Uterus (tissue), 4 donors: ENCODE data around the gene CXCR1. TPM values are rescaled to one million over a fixed set of nuclear protein-coding genes. Genes with fewer than 3 reads are reported as not detected.

ENCODE experiments used
- DNase-seq, 2 donors: peaks; one replicate each; pipeline ENCODE4 v3.0.0-alpha.2; 2019 to 2020
- H3K27ac ChIP-seq, 2 donors: fragments of 200-600 bp; sonication (generic); 1 replicate in 1 of 2; 2 replicates in 1 of 2; pipeline ENCODE4 v1.5.1; 2016 to 2018
- H3K27me3 ChIP-seq, 2 donors: fragments of 200-600 bp; sonication (generic); one replicate each; pipeline ENCODE4 v1.5.1; 2018 to 2019; ENCODE audit warnings: control low read depth in 1 of 2
- H3K36me3 ChIP-seq, 2 donors: fragments of 200-600 bp; sonication (generic); one replicate each; pipeline ENCODE4 v1.5.1; 2019; ENCODE audit warnings: control low read depth in 1 of 2
- H3K4me1 ChIP-seq, 2 donors: fragments of 200-600 bp; sonication (generic); one replicate each; pipeline ENCODE4 v1.5.1; 2018 to 2019; ENCODE audit warnings: control low read depth in 1 of 2
- H3K4me3 ChIP-seq, 2 donors: fragments of 200-600 bp; sonication (generic); 1 replicate in 1 of 2; 2 replicates in 1 of 2; pipeline ENCODE4 v1.5.1; 2018 to 2019; ENCODE audit warnings: mild to moderate bottlenecking in 1 of 2
- H3K9me3 ChIP-seq, 2 donors: fragments of 200-600 bp; sonication (generic); one replicate each; pipeline ENCODE4 v1.5.1; 2019; ENCODE audit warnings: control low read depth in 1 of 2
- POLR2A ChIP-seq, 2 donors: fragments of 450-650 bp; IDR thresholded peaks; one replicate each; pipeline ENCODE4 v1.6.1; 2016; ENCODE audit warnings: antibody characterized with exemption in 2 of 2, mild to moderate bottlenecking in 1 of 2, moderate library complexity in 1 of 2
- intact Hi-C: fragments of 100-400 bp; cut with DNase I; formaldehyde crosslinking; loops from one replicate; pipeline ENCODE4 v1.15.1; 2023; ENCODE audit warnings: low total_unique reads
- total RNA-seq, 4 donors: library from RNA; depleted of rRNA in 3 of 4; stranded (reverse); fragments of >200 nt in 3 of 4; gene quantifications; one replicate each; pipeline versions ENCODE4 v1.1.0 to v1.2.4, GENCODE V29; 2014 to 2023
- TF ChIP-seq, protein P1 (sequence below), 4 experiments: fragments of 200-600 bp in 2 of 4; fragments of 450-650 bp in 2 of 4; sonication (generic) in 2 of 4; IDR thresholded peaks; one replicate each; pipeline ENCODE4 v1.5.1; 2016 to 2019; ENCODE audit warnings: antibody characterized with exemption in 4 of 4, mild to moderate bottlenecking in 2 of 4, moderate library complexity in 1 of 4
- donor health status: DM: yes; HTN: yes; CAD: no.

CXCR1 gene
- total RNA-seq, 4 donors from 2014 or later, result 0.18 TPM; not detected in 3

GRCh38 chr2:218168016-218168415, 1.3 kb upstream of the CXCR1 start:
- H3K36me3 ChIP-seq, result no peaks in the 10 kb centered on the region
- intact Hi-C loops, result no loop called here
- no peaks in the 10 kb centered on the region for H3K4me1 ChIP-seq
- H3K27ac ChIP-seq, result no peak overlapping the region
- H3K27me3 ChIP-seq, result no peaks in the 10 kb centered on the region
- no peaks in the 10 kb centered on the region for H3K9me3 ChIP-seq
- no peak for DNase-seq
- no peak overlapping the region for H3K4me3 ChIP-seq
- no peak for TF ChIP-seq POLR2A (IDR thresholded peaks at IDR 0.05)
- TF ChIP-seq, protein P1, sequence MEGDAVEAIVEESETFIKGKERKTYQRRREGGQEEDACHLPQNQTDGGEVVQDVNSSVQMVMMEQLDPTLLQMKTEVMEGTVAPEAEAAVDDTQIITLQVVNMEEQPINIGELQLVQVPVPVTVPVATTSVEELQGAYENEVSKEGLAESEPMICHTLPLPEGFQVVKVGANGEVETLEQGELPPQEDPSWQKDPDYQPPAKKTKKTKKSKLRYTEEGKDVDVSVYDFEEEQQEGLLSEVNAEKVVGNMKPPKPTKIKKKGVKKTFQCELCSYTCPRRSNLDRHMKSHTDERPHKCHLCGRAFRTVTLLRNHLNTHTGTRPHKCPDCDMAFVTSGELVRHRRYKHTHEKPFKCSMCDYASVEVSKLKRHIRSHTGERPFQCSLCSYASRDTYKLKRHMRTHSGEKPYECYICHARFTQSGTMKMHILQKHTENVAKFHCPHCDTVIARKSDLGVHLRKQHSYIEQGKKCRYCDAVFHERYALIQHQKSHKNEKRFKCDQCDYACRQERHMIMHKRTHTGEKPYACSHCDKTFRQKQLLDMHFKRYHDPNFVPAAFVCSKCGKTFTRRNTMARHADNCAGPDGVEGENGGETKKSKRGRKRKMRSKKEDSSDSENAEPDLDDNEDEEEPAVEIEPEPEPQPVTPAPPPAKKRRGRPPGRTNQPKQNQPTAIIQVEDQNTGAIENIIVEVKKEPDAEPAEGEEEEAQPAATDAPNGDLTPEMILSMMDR (IDR thresholded peaks at IDR 0.05), result no peak

DNA sequence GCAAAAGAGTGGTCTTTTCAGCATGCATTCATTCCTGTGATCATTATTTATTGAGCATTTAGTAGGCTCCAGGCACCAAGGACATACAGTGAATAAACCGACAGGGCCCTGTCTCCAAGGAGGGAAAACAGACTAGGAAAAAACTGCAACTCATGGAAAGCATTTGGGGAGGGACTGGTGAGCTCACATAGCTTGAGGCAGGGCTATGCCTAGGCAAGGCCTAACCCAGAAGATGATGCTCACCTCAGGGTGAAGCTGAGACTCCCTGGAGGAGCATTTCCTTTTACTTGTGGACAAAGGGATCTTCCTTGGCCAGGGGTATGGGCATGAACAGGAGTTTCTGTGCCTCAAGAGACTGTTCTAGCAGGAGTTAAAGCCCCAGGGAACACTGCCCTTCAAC, 3.9 kb downstream of the CXCR1 start:
- H3K36me3 ChIP-seq, result no peaks in the 10 kb centered on the region
- intact Hi-C loops, result no loop called here
- no peaks in the 10 kb centered on the region for H3K9me3 ChIP-seq
- H3K4me3 ChIP-seq, result no peak overlapping the region
- no peak overlapping the region for H3K27ac ChIP-seq
- TF ChIP-seq POLR2A (IDR thresholded peaks at IDR 0.05), result no peak
- TF ChIP-seq, protein P1 (IDR thresholded peaks at IDR 0.05), result no peak
- no peak for DNase-seq
- no peaks in the 10 kb centered on the region for H3K27me3 ChIP-seq
- no peaks in the 10 kb centered on the region for H3K4me1 ChIP-seq

DNA sequence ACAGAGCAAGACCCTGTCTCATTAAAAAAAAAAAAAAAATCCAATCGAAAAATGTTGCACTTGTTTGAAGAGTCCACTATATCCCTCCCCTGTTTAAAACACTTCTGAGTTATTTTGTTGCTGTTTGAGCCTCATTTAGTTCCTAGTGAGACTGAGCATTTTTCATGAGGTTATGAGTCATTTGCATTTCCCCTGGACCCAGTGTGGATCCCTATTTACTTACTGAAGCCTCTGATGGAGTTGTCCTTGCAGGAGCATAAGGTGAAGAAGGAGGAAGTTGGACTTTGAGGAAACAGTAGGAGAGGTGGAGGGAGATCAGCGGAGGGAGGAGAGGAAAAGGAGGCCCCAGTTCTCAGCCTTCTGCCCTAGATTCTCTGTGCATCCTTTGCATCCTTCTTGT, 5.1 kb downstream of the CXCR1 start:
- no peak for DNase-seq
- no peaks in the 10 kb centered on the region for H3K9me3 ChIP-seq
- H3K36me3 ChIP-seq, result no peaks in the 10 kb centered on the region
- H3K27me3 ChIP-seq, result no peaks in the 10 kb centered on the region
- no peak overlapping the region for H3K4me3 ChIP-seq
- no peak overlapping the region for H3K27ac ChIP-seq
- H3K4me1 ChIP-seq, result no peaks in the 10 kb centered on the region
- TF ChIP-seq, protein P1 (IDR thresholded peaks at IDR 0.05), result no peak
- no peak for TF ChIP-seq POLR2A (IDR thresholded peaks at IDR 0.05)
- intact Hi-C loops, result no loop called here

DNA sequence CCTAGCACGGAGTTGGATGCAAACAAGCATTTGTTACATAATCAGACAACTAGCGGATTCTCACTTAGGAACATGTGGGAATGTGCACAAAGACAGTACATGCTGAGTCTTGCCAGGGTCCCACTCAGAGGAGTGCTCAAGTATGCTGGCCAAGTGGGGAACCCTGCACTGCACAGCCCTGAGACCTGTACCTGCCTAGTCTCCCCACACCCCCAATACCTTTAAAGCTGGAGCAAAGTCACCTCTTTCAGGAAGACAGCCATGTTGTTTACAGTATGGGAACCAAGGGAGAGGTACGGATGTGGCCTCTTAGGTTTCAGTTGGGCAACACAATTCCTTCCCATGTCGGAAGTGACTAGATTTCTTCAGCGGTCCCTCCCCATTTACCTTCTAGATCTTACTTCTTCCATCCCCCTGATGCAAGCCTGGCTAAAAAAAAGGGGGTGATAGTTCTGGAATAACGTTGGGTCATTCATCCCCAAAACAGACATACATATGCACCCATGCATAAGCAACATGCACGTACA, 10.7 kb downstream of the CXCR1 start:
- no peak overlapping the region for H3K27ac ChIP-seq
- no peak overlapping the region for H3K4me3 ChIP-seq
- H3K9me3 ChIP-seq, result no peaks in the 10 kb centered on the region
- DNase-seq, result no peak
- H3K27me3 ChIP-seq, result no peaks in the 10 kb centered on the region
- H3K4me1 ChIP-seq, result no peaks in the 10 kb centered on the region
- intact Hi-C loops, result no loop called here
- no peaks in the 10 kb centered on the region for H3K36me3 ChIP-seq
- TF ChIP-seq, protein P1 (IDR thresholded peaks at IDR 0.05), result no peak
- TF ChIP-seq POLR2A (IDR thresholded peaks at IDR 0.05), result no peak

DNA sequence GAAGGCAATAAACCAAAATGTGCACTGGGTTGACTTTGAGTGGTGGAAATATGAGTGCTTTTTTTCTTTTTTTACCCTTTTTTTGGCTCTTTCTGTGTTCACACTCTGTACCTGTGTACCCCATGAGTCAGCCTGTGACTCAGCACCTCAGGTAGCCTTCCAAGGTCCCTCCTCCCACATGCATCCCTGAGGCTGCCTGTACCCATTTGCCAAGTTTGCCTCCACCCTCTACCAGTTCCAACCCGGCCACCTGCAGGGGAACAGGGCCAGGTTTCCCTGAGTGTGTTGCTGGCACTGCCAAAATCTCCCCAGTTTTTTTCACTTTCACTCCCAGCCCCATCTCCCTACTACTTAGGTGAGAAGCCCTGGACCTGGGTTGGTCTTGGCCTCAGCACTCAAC, 14.0 kb downstream of the CXCR1 start:
- Histone ChIP-seq H3K27ac (no peak overlapping the region), H3K4me3 (no peak overlapping the region), H3K9me3 (no peaks in the 10 kb centered on the region), H3K27me3 (no peaks in the 10 kb centered on the region), H3K4me1 (no peaks in the 10 kb centered on the region), H3K36me3 (no peaks in the 10 kb centered on the region)
- no peak for DNase-seq
- TF ChIP-seq, protein P1 (IDR thresholded peaks at IDR 0.05), result no peak
- no peak for TF ChIP-seq POLR2A (IDR thresholded peaks at IDR 0.05)
- intact Hi-C loops, result no loop called here
